Stimulated activated naive CD4-positive, alpha-beta T cell (primary cell): ENCODE data around the gene ZNF346.
"Not testable (repeated sequence)": the region's sequence is repeated elsewhere in the genome, so short reads cannot be mapped to it uniquely, and the experiment has no call there.

Source experiments
- DNase-seq, 6 experiments: peaks; one replicate each; lab custom pipeline; 2025; lab: John Stamatoyannopoulos, UW

Gene ZNF346

GRCh38 chr5:177010153-177010552, 12.3 kb upstream of the ZNF346 start:
- DNase-seq = no peak

- no peak for DNase-seq
Measured at GRCh38 chr5:177015156-177015555, 7.3 kb upstream of the ZNF346 start.

- no peak for DNase-seq
Measured at GRCh38 chr5:177018341-177018740, 4.2 kb upstream of the ZNF346 start.

- DNase-seq = no peak
Measured at GRCh38 chr5:177020033-177020432, 2.5 kb upstream of the ZNF346 start.

GRCh38 chr5:177023303-177023664, 788 bp downstream of the ZNF346 start:
- peak in 2 of 6 experiments; percentile 24 to 38 for DNase-seq

- no peak for DNase-seq
Measured at GRCh38 chr5:177024559-177024958, 2.1 kb downstream of the ZNF346 start.

GRCh38 chr5:177025101-177025601, 2.7 kb downstream of the ZNF346 start:
- DNase-seq = no peak

- DNase-seq = no peak
Measured at GRCh38 chr5:177027665-177028064, 5.2 kb downstream of the ZNF346 start.

GRCh38 chr5:177029498-177029897, 7.0 kb downstream of the ZNF346 start:
- no peak for DNase-seq

- DNase-seq = no peak
Measured at GRCh38 chr5:177035976-177036375, 13.5 kb downstream of the ZNF346 start.

- DNase-seq = no peak
Measured at GRCh38 chr5:177036443-177036842, 13.9 kb downstream of the ZNF346 start.

- DNase-seq = no peak
Measured at GRCh38 chr5:177036921-177037320, 14.4 kb downstream of the ZNF346 start.

- no peak for DNase-seq
Measured at GRCh38 chr5:177040814-177041420, 18.4 kb downstream of the ZNF346 start.

- no peak for DNase-seq
Measured at GRCh38 chr5:177041936-177042335, 19.4 kb downstream of the ZNF346 start.

GRCh38 chr5:177043114-177043513, 20.6 kb downstream of the ZNF346 start:
- no peak for DNase-seq

GRCh38 chr5:177043958-177044357, 21.5 kb downstream of the ZNF346 start:
- no peak for DNase-seq

GRCh38 chr5:177044641-177045040, 22.1 kb downstream of the ZNF346 start:
- no peak for DNase-seq

- DNase-seq = no peak
Measured at GRCh38 chr5:177045631-177046030, 23.1 kb downstream of the ZNF346 start.

- not testable (repeated sequence) for DNase-seq
Measured at GRCh38 chr5:177048531-177048930, 26.0 kb downstream of the ZNF346 start.

GRCh38 chr5:177049285-177049684, 26.8 kb downstream of the ZNF346 start:
- no peak for DNase-seq

GRCh38 chr5:177064500-177065277, 42.2 kb downstream of the ZNF346 start:
- no peak for DNase-seq

- no peak for DNase-seq
Measured at GRCh38 chr5:177065491-177065890, 43.0 kb downstream of the ZNF346 start.

GRCh38 chr5:177066224-177066623, 43.7 kb downstream of the ZNF346 start:
- no peak for DNase-seq

- no peak for DNase-seq
Measured at GRCh38 chr5:177067503-177067902, 45.0 kb downstream of the ZNF346 start.
